GM13976 (cell line): ENCODE results near the gene PSORS1C2.

ENCODE experiments used
- DNase-seq: peaks from one replicate; pipeline ENCODE4 v3.0.0; 2012; ENCODE audit warnings: low spot score
- CTCF ChIP-seq: IDR thresholded peaks from 2 replicates; pipeline ENCODE4 v1.5.1; 2012; ENCODE audit warnings: borderline replicate concordance, mild to moderate bottlenecking; ENCODE audit not compliant: insufficient read depth; ENCODE audit errors: extremely low read depth, missing control alignments, control extremely low read depth
- in situ Hi-C: fragments of 300-500 bp; cut with MboI; formaldehyde crosslinking; loops from one replicate; pipeline ENCODE4 v1.12.0; 2022; ENCODE audit warnings: low sequenced_read_pairs, mixed read lengths, inconsistent platforms; ENCODE audit not compliant: unreplicated experiment

Gene PSORS1C2

GRCh38 chr6:31178143-31179041 lies 39.5 kb upstream of the PSORS1C2 start:
- no peak for DNase-seq

GRCh38 chr6:31175971-31176370 lies 37.1 kb upstream of the PSORS1C2 start:
- DNase-seq: no peak
- in situ Hi-C loops: no loop called here

More at GRCh38 chr6:31178143-31179041, 39.5 kb upstream of the PSORS1C2 start:
- in situ Hi-C loops: no loop called here
- TF ChIP-seq CTCF: no peak

GRCh38 chr6:31174378-31174777 lies 35.5 kb upstream of the PSORS1C2 start:
- in situ Hi-C loops: no loop called here
- DNase-seq: no peak
- no peak for TF ChIP-seq CTCF

More at GRCh38 chr6:31175971-31176370, 37.1 kb upstream of the PSORS1C2 start:
- no peak for TF ChIP-seq CTCF

- TF ChIP-seq CTCF: no peak
- in situ Hi-C loops: no loop called here
- no peak for DNase-seq
These were observed 34.5 kb upstream of the PSORS1C2 start for GRCh38 chr6:31173406-31173805.

GRCh38 chr6:31172973-31173384 lies 34.1 kb upstream of the PSORS1C2 start:
- in situ Hi-C loops: no loop called here
- no peak for DNase-seq
- no peak for TF ChIP-seq CTCF

GRCh38 chr6:31171931-31172905 lies 33.4 kb upstream of the PSORS1C2 start:
- DNase-seq: no peak
- TF ChIP-seq CTCF: no peak
- in situ Hi-C loops: no loop called here
